A673 (cell line): Measurements from ENCODE around the gene ICAM2.

Source experiments
- EZH2 ChIP-seq: fragments of 200-600 bp; sonication (generic); IDR thresholded peaks from 2 replicates; pipeline ENCODE4 v1.6.1; 2017; ENCODE audit warnings: borderline replicate concordance, low read depth, mild to moderate bottlenecking, mixed read lengths, antibody characterized with exemption, low read length; ENCODE audit not compliant: poor library complexity, severe bottlenecking
- TF ChIP-seq, protein P1 (sequence below): fragments of 300-800, 200-600 bp; sonication (generic); conservative IDR thresholded peaks from 2 replicates; pipeline ENCODE4 v1.5.1; 2017; ENCODE audit warnings: low read depth, mild to moderate bottlenecking, antibody characterized with exemption, low read length, moderate library complexity, mixed read lengths

DNA sequence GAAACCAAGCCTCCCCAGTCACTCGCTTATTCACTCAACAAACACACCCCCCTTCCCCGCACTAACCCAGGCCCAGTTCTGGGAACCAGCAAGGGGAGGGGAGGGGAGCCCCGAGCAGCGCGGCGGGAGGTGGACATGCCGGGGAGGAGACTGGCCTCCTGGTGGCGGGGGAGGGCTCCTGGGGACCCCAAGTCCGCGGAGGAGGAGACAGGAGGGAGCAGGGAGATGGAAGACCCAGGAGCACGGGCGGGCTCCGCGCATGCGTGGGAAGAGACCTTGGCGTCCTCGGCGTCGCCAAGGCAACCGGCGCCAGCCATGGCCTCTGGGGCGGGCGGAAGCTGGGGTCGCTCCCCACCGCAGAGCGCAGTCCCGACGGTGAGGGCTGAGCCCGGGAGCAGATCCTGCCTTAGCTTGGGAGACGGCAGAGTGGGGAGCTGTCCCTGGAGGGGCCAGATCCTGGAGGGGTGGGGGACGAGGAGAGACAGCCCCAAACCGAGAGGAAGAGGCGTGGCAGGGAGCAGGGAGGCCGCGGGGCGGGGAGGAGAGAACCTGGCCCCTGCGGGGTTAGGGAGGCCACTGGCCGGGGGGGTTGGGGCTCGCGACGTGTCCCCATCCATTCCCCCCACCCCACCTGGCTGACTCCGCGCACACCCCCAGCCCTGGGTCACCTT, 22.2 kb downstream of the ICAM2 start, which contains the start of gene PRR29:
- TF ChIP-seq, protein P1, sequence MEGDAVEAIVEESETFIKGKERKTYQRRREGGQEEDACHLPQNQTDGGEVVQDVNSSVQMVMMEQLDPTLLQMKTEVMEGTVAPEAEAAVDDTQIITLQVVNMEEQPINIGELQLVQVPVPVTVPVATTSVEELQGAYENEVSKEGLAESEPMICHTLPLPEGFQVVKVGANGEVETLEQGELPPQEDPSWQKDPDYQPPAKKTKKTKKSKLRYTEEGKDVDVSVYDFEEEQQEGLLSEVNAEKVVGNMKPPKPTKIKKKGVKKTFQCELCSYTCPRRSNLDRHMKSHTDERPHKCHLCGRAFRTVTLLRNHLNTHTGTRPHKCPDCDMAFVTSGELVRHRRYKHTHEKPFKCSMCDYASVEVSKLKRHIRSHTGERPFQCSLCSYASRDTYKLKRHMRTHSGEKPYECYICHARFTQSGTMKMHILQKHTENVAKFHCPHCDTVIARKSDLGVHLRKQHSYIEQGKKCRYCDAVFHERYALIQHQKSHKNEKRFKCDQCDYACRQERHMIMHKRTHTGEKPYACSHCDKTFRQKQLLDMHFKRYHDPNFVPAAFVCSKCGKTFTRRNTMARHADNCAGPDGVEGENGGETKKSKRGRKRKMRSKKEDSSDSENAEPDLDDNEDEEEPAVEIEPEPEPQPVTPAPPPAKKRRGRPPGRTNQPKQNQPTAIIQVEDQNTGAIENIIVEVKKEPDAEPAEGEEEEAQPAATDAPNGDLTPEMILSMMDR, result no peak
- no peak for TF ChIP-seq EZH2
